Parathyroid adenoma (tissue), 2 donors: Measurements from ENCODE around the gene MED9.

Experiments used
- H2AFZ ChIP-seq: fragments of 300-600 bp; sonication (generic); one replicate; pipeline ENCODE4 v1.7.0; 2017; ENCODE audit warnings: antibody characterized with exemption, mild to moderate bottlenecking
- H3K27ac ChIP-seq: fragments of 300-600 bp; sonication (generic); one replicate; pipeline ENCODE4 v1.7.0; 2017
- H3K27me3 ChIP-seq: fragments of 300-600 bp; sonication (generic); one replicate; pipeline ENCODE4 v1.7.0; 2017; ENCODE audit warnings: low read length; ENCODE audit not compliant: control insufficient read depth, insufficient read depth
- H3K36me3 ChIP-seq: fragments of 300-600 bp; sonication (generic); one replicate; pipeline ENCODE4 v1.7.0; 2017; ENCODE audit warnings: low read length; ENCODE audit not compliant: control insufficient read depth, insufficient read depth
- H3K4me1 ChIP-seq: fragments of 300-600 bp; sonication (generic); one replicate; pipeline ENCODE4 v1.7.0; 2017; ENCODE audit warnings: control low read depth
- H3K4me2 ChIP-seq: fragments of 300-600 bp; sonication (generic); one replicate; pipeline ENCODE4 v1.7.0; 2017; ENCODE audit warnings: low read length
- H3K4me3 ChIP-seq: fragments of 300-600 bp; sonication (generic); one replicate; pipeline ENCODE4 v1.7.0; 2017; ENCODE audit warnings: low read depth, low read length
- H3K79me2 ChIP-seq: fragments of 300-600 bp; sonication (generic); one replicate; pipeline ENCODE4 v1.7.0; 2017; ENCODE audit warnings: control low read depth
- H3K9ac ChIP-seq: fragments of 300-600 bp; sonication (generic); one replicate; pipeline ENCODE4 v1.7.0; 2017; ENCODE audit warnings: mild to moderate bottlenecking
- H3K9me3 ChIP-seq: fragments of 300-600 bp; sonication (generic); one replicate; pipeline ENCODE4 v1.7.0; 2017; ENCODE audit warnings: low read length; ENCODE audit not compliant: control insufficient read depth
- CTCF ChIP-seq: fragments of 300-600 bp; sonication (generic); IDR thresholded peaks from one replicate; pipeline ENCODE4 v1.7.0; 2017; ENCODE audit warnings: antibody characterized with exemption, mild to moderate bottlenecking
- donor health status: primary hyperparathyroidism.

MED9 gene

GRCh38 chr17:17491546-17491988 lies 14.8 kb downstream of the MED9 start:
- no peaks in the 10 kb centered on the region for H3K27me3 ChIP-seq
- H2AFZ ChIP-seq, result no peak overlapping the region
- H3K9ac ChIP-seq, result no peak overlapping the region
- no peak overlapping the region for H3K4me2 ChIP-seq
- H3K4me3 ChIP-seq, result no peak overlapping the region
- peaks cover 9% of the 10 kb centered on the region for H3K4me1 ChIP-seq
- H3K79me2 ChIP-seq, result no peaks in the 10 kb centered on the region
- H3K36me3 ChIP-seq, result no peaks in the 10 kb centered on the region
- no peak for TF ChIP-seq CTCF
- no peak overlapping the region for H3K27ac ChIP-seq
- no peaks in the 10 kb centered on the region for H3K9me3 ChIP-seq

- Histone ChIP-seq H3K9ac (no peak overlapping the region), H3K27ac (no peak overlapping the region)
- TF ChIP-seq CTCF, result no peak
Observed at GRCh38 chr17:17492085-17492484, 15.3 kb downstream of the MED9 start.

GRCh38 chr17:17492571-17492970 lies 15.8 kb downstream of the MED9 start:
- Histone ChIP-seq H3K9ac (no peak overlapping the region), H3K9me3 (no peaks in the 10 kb centered on the region), H3K27ac (no peak overlapping the region), H3K4me2 (no peak overlapping the region), H3K36me3 (no peaks in the 10 kb centered on the region), H3K79me2 (no peaks in the 10 kb centered on the region), H3K27me3 (no peaks in the 10 kb centered on the region), H2AFZ (no peak overlapping the region), H3K4me3 (no peak overlapping the region), H3K4me1 (peaks cover 9% of the 10 kb centered on the region)
- TF ChIP-seq CTCF, result no peak

More at GRCh38 chr17:17492085-17492484, 15.3 kb downstream of the MED9 start:
- Histone ChIP-seq H3K27me3 (no peaks in the 10 kb centered on the region), H2AFZ (no peak overlapping the region), H3K4me2 (no peak overlapping the region), H3K4me3 (no peak overlapping the region), H3K9me3 (no peaks in the 10 kb centered on the region), H3K36me3 (no peaks in the 10 kb centered on the region), H3K4me1 (peaks cover 9% of the 10 kb centered on the region), H3K79me2 (no peaks in the 10 kb centered on the region)

- Histone ChIP-seq H3K9me3 (no peaks in the 10 kb centered on the region), H3K4me1 (peaks cover 9% of the 10 kb centered on the region), H3K4me2 (no peak overlapping the region), H3K27ac (no peak overlapping the region), H2AFZ (no peak overlapping the region), H3K27me3 (no peaks in the 10 kb centered on the region), H3K9ac (no peak overlapping the region), H3K36me3 (no peaks in the 10 kb centered on the region), H3K79me2 (no peaks in the 10 kb centered on the region), H3K4me3 (no peak overlapping the region)
- no peak for TF ChIP-seq CTCF
Observed at GRCh38 chr17:17493249-17493985, 16.6 kb downstream of the MED9 start.

- no peak overlapping the region for H3K9ac ChIP-seq
- no peaks in the 10 kb centered on the region for H3K36me3 ChIP-seq
- no peak overlapping the region for H3K27ac ChIP-seq
- TF ChIP-seq CTCF, result no peak
- H3K9me3 ChIP-seq, result no peaks in the 10 kb centered on the region
- no peak overlapping the region for H3K4me3 ChIP-seq
- H3K4me1 ChIP-seq, result peaks cover 9% of the 10 kb centered on the region
- H3K79me2 ChIP-seq, result no peaks in the 10 kb centered on the region
- no peaks in the 10 kb centered on the region for H3K27me3 ChIP-seq
- no peak overlapping the region for H2AFZ ChIP-seq
- H3K4me2 ChIP-seq, result no peak overlapping the region
Observed at GRCh38 chr17:17493986-17494466, 17.2 kb downstream of the MED9 start.
